HFF-Myc (cell line): ENCODE data around the gene S100A8.

ENCODE experiments used
- DNase-seq: peaks from one replicate; pipeline ENCODE4 v3.0.0-alpha.2; 2011; ENCODE audit warnings: low read depth; ENCODE audit errors: extremely low read depth
- H3K4me3 ChIP-seq: replicated peaks from 2 replicates; pipeline ENCODE4 v1.5.1; 2011; ENCODE audit warnings: low read depth, mild to moderate bottlenecking, control low read depth, low read length
- CTCF ChIP-seq: IDR thresholded peaks from 2 replicates; pipeline ENCODE4 v1.5.1; 2012; ENCODE audit warnings: mild to moderate bottlenecking, low read depth, low read length, control low read depth; ENCODE audit errors: missing control alignments

S100A8 gene

DNA sequence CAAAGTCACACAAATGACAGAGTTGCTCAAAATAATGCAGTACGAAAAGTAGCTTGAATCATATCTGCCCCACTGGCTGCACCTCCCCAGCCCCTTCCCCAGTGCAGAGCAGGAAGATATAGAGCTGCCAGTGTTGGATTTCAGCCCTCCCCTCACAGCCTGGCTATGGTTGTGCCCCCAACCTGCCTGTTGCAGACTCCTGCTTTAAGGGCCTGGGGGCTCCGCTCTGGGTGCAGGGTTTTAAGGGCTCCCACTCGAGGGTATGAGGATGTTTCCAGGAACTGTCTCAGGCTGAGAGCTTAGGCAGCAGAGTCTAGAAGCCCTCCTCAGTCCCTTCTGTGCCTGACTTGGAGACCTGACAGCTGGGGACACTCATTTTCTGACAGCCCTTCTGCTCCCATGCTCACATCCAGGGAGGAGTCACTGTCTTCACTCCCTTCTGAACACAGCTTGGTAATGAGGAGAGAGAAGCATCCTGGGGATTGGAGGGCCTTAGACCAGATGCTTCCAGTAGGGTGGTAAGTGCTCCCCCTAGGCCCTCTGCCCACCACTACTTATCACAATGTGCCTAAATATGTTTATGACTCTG is 28.6 kb downstream of the S100A8 start:
- DNase-seq = no peak
- H3K4me3 ChIP-seq = no peak overlapping the region
- TF ChIP-seq CTCF = no peak

GRCh38 chr1:153361480-153362109 is 29.3 kb downstream of the S100A8 start:
- no peak for DNase-seq
- no peak for TF ChIP-seq CTCF
- H3K4me3 ChIP-seq = no peak overlapping the region

GRCh38 chr1:153360592-153361479 is 30.0 kb downstream of the S100A8 start:
- no peak for DNase-seq
- no peak overlapping the region for H3K4me3 ChIP-seq
- no peak for TF ChIP-seq CTCF

DNA sequence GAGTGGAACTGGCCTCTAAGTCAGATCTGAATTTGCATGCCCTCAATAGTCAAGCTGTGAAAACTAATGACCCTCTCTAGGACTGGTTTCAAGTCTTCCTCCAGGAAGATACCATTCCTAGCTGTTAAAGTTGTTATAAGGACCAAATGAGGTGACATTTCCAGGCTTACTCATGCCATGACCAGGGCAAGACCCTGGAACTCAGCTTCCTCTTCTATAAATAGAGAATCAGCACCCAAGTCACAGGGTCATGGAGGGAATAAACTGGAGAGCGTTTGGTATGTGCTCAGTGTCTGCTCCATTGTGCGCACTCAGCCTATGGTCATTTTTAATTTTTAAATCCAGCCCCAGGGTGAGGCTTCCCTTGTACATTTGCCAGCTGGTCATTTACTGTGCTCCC is 30.7 kb downstream of the S100A8 start:
- no peak overlapping the region for H3K4me3 ChIP-seq
- no peak for TF ChIP-seq CTCF
- no peak for DNase-seq

- H3K4me3 ChIP-seq = no peak overlapping the region
- DNase-seq = no peak
- TF ChIP-seq CTCF = no peak
These were observed 31.6 kb downstream of the S100A8 start for GRCh38 chr1:153359241-153359640.

DNA sequence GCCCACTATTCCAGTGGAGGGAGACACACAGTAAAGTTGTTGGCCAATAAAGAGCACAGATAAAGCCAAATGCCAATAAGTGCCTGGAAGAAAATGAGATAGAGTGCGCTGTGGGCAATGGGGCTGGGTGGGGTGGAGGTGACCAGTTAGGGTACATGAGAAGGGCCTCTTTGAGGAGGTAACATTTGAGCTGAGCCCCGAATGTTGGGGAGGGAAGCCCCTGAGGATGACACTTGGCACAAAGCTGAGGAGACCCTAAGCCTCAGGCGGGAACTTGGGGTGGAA is 32.2 kb downstream of the S100A8 start:
- no peak for DNase-seq
- H3K4me3 ChIP-seq = no peak overlapping the region
- TF ChIP-seq CTCF = no peak
